Pancreas (tissue), 10 donors: ENCODE data around the gene FAM163B. TPM values are rescaled to one million over a fixed set of nuclear protein-coding genes. Genes with fewer than 3 reads are reported as not detected.

Experiments
- ATAC-seq, 4 donors: fragments of 200-7000 bp; cut with Tn5 transposase; one replicate each; pipeline versions ENCODE4 v1.8.0 to v1.9.1; 2020; ENCODE audit warnings: mild to moderate bottlenecking in 4 of 4, moderate library complexity in 4 of 4
- DNase-seq, 6 donors: peaks; one replicate each; pipeline ENCODE4 v3.0.0-alpha.2; 2020
- FAIRE-seq: peaks from 2 replicates; lab custom pipeline; 2012; peaks lifted over from hg19 to GRCh38; lab: Jason Lieb, UNC
- H3K27ac ChIP-seq, 4 donors: fragments of 200-600 bp; sonication (generic); 1 replicate in 3 of 4; 2 replicates in 1 of 4; pipeline versions ENCODE4 v1.5.0 to v1.8.0; 2020
- H3K27me3 ChIP-seq, 4 donors: fragments of 200-600 bp; one replicate each; pipeline ENCODE4 v1.8.0; 2021
- H3K36me3 ChIP-seq, 3 donors: fragments of 200-600 bp; sonication (generic) in 1 of 3; one replicate each; pipeline versions ENCODE4 v1.5.0 to v1.8.0; 2020 to 2021
- H3K4me1 ChIP-seq, 3 donors: fragments of 200-600 bp; one replicate each; pipeline ENCODE4 v1.8.0; 2021
- H3K4me3 ChIP-seq, 4 donors: fragments of 200-600 bp; sonication (generic) in 2 of 4; one replicate each; pipeline versions ENCODE4 v1.5.0 to v1.8.0; 2020 to 2021
- H3K9me3 ChIP-seq, 4 donors: fragments of 200-600 bp; one replicate each; pipeline ENCODE4 v1.8.0; 2021
- CTCF ChIP-seq, 4 donors: fragments of 200-600 bp; sonication (generic) in 3 of 4; IDR thresholded peaks; one replicate each; pipeline versions ENCODE4 v1.5.0 to v1.8.0; 2021; ENCODE audit warnings: antibody characterized with exemption in 4 of 4
- WGBS, 2 donors: extraction: QIAGEN DNeasy Blood & Tissue Kit; methylation state at CpG; one replicate each; pipeline ENCODE4 v1.1.7; 2013; 5-methylcytosine and 5-hydroxymethylcytosine counted together
- intact Hi-C, 3 donors: fragments of 100-400 bp; cut with DNase I; formaldehyde crosslinking; loops; one replicate each; pipeline versions ENCODE4 v1.11.1 to v1.14.2; 2022
- polyA plus RNA-seq, 2 donors: library from polyadenylated mRNA; stranded (reverse); fragments of 200-250 nt; gene quantifications; one replicate each; pipeline ENCODE4 v1.2.3, GENCODE V29; 2013
- total RNA-seq, 6 donors: library from RNA; stranded (reverse); fragmentation: NEBNext Ultra II Directional in 4 of 6; extraction: Animal tissue kit (Norgen Biotek cat#: 25700) in 4 of 6; gene quantifications; one replicate each; pipeline versions ENCODE4 v1.2.1 to v1.2.4, GENCODE V29; 2021 to 2023
- donor health status: healthy with polysubstance abuse.
- donor health status: DM: no; HTN: no; CAD: no; lungs with moderate emphysema.
- donor health status: DM: no; HTN: no; CAD: no.
- donor health status: control.
- donor health status: control.
- donor health status: Bipolar disorder and iron deficiency.
- donor health status: DM: yes; HTN: yes; CAD: no.
- donor health status: DM: no; HTN: no; CAD: no.
- donor health status: DM: no; HTN: no; CAD: no.
- donor health status: DM: yes; HTN: yes; CAD: no.

FAM163B gene
- total and polyA plus RNA-seq, 8 donors: not detected

- no peak for TF ChIP-seq CTCF (IDR thresholded peaks at IDR 0.05)
- no peak for FAIRE-seq
- no peak overlapping the region for H3K4me3 ChIP-seq
- no peaks in the 10 kb centered on the region for H3K27me3 ChIP-seq
- intact Hi-C loops: no loop called here
- WGBS, 2 donors: 82 to 86% methylated on average over 31 of the region's 31 CpGs
- peak in 1 of 6 donors; percentile 63 for DNase-seq
- H3K36me3 ChIP-seq: no peaks in the 10 kb centered on the region
- ATAC-seq: no peak
- H3K9me3 ChIP-seq: no peaks in the 10 kb centered on the region
- H3K27ac ChIP-seq: no peak overlapping the region
- H3K4me1 ChIP-seq: no peaks in the 10 kb centered on the region
These were observed 55.0 kb downstream of the FAM163B start for GRCh38 chr9:133553973-133554713.

DNA sequence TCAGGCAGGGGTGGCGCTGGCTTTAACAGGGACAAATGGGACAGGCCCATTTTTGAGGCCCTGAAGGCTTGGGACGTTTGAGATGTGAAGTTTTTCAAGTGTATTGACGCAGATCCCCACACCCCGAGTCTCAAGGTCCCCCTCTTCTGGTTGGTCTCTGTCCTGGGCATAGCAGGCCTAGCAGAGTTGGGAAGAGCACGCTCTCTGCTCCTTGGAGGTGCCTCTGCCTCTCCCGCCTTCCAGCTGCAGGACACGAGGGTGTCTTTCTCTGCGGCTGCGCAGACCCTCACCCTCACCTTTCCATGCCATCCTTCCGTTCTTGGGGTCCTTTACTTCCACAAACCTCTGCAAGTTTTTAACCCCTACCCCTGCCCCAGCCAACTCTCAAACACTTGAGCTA is 56.1 kb downstream of the FAM163B start:
- Histone ChIP-seq H3K4me3 (no peak overlapping the region), H3K27me3 (no peaks in the 10 kb centered on the region), H3K9me3 (no peaks in the 10 kb centered on the region), H3K36me3 (no peaks in the 10 kb centered on the region), H3K27ac (no peak overlapping the region), H3K4me1 (no peaks in the 10 kb centered on the region)
- DNase-seq: no peak
- no peak for FAIRE-seq
- no peak for ATAC-seq
- intact Hi-C loops: no loop called here
- WGBS, 2 donors: 83 to 86% methylated on average over 10 of the region's 10 CpGs
- no peak for TF ChIP-seq CTCF (IDR thresholded peaks at IDR 0.05)

GRCh38 chr9:133552236-133552635 is 57.0 kb downstream of the FAM163B start:
- no peak for TF ChIP-seq CTCF (IDR thresholded peaks at IDR 0.05)
- no peak for FAIRE-seq
- no peak for DNase-seq
- no peak overlapping the region for H3K27ac ChIP-seq
- 88% methylated on average over 8 of the region's 8 CpGs for WGBS, 2 donors
- no peaks in the 10 kb centered on the region for H3K27me3 ChIP-seq
- H3K4me3 ChIP-seq: no peak overlapping the region
- H3K36me3 ChIP-seq: no peaks in the 10 kb centered on the region
- no peaks in the 10 kb centered on the region for H3K4me1 ChIP-seq
- intact Hi-C loops: no loop called here
- ATAC-seq: no peak
- no peaks in the 10 kb centered on the region for H3K9me3 ChIP-seq

DNA sequence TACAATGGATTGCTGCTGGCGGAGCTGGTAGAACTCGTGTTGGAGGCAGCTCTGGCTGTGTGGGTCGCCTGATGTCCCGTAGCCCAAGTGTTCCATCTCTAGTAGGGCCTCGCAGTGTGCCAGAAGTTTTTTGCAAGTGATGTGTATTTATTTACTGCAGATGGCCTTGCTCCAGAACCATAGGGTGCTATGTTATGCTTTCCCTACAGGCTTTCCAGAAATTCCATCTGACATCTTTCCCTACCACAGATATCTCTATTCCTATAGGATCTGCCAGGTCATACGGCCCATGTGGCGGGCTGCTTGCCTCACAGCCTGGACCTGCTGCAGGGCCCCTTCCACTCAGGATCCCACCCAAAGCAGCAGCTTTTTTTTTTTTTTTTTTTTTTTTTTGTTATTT is 57.7 kb downstream of the FAM163B start:
- intact Hi-C loops: no loop called here
- Histone ChIP-seq H3K27ac (no peak overlapping the region), H3K9me3 (no peaks in the 10 kb centered on the region), H3K4me3 (no peak overlapping the region), H3K27me3 (no peaks in the 10 kb centered on the region), H3K36me3 (no peaks in the 10 kb centered on the region), H3K4me1 (no peaks in the 10 kb centered on the region)
- TF ChIP-seq CTCF (IDR thresholded peaks at IDR 0.05): no peak
- 82 to 87% methylated on average over 7 of the region's 7 CpGs for WGBS, 2 donors
- ATAC-seq (no peak), FAIRE-seq (no peak), DNase-seq (no peak)

DNA sequence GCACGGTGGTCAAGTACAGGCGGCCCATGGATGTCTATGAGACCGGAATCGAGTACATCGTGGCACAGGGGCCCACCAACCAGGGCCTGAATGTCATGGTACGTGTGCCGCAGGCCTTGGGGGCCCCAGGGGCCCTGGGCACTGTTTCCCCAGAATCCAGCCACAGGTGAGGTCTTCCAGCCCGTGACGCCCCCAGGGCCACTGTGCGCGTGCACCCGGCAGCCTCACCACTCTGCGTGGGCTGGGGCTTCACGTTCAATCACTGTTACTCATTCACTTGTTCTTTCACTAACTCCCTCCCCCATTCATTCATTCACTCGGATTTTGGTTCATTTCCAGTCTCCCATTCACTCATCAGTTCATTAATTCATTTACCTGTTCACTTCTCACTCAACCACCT is 62.1 kb downstream of the FAM163B start:
- Histone ChIP-seq H3K4me3 (no peak overlapping the region), H3K4me1 (no peaks in the 10 kb centered on the region), H3K36me3 (no peaks in the 10 kb centered on the region), H3K27me3 (no peaks in the 10 kb centered on the region), H3K9me3 (no peaks in the 10 kb centered on the region), H3K27ac (no peak overlapping the region)
- ATAC-seq (no peak), DNase-seq (no peak), FAIRE-seq (no peak)
- WGBS, 2 donors: 81 to 86% methylated on average over 15 of the region's 15 CpGs
- TF ChIP-seq CTCF (IDR thresholded peaks at IDR 0.05): no peak
- intact Hi-C loops: no loop called here
